Panc1 (cell line): Measurements from ENCODE around the gene SFTPB. TPM values are rescaled to one million over a fixed set of nuclear protein-coding genes. Genes with fewer than 3 reads are reported as not detected.

Source experiments
- ATAC-seq: fragments of 200-7000 bp; cut with Tn5 transposase; 2 replicates; pipeline ENCODE4 v1.9.1; 2020; ENCODE audit warnings: mild to moderate bottlenecking, moderate library complexity
- BruUV-seq: library from RNA; stranded (reverse); fragments of 400-500 nt; replicated peaks from 2 replicates; lab custom pipeline; 2021; lab: Mats Ljungman, UMichigan
- CTCF ChIA-PET: fragments of 300-600 bp; sonication (Branson Sonifier 250); formaldehyde crosslinking; loops from one replicate; lab custom pipeline; 2022; ENCODE audit warnings: antibody characterized with exemption; lab: Charles Lee
- POLR2A ChIA-PET: fragments of 300-600 bp; sonication (Branson Sonifier 250); formaldehyde crosslinking; loops from one replicate; lab custom pipeline; 2022; ENCODE audit warnings: antibody characterized with exemption; lab: Charles Lee
- DNase-seq: peaks from one replicate; pipeline ENCODE4 v3.0.0-alpha.2; 2010; ENCODE audit warnings: low read depth, low spot score
- H3K27ac ChIP-seq: 2 replicates; pipeline ENCODE4 v1.5.1; 2011; ENCODE audit warnings: mild to moderate bottlenecking, low read length, inconsistent platforms
- H3K27me3 ChIP-seq: fragments of 200-500 bp; sonication (Bioruptor generic); 2 replicates; pipeline ENCODE4 v1.6.0; 2014; ENCODE audit warnings: low read length, inconsistent platforms; ENCODE audit not compliant: control insufficient read depth, insufficient read depth
- H3K36me3 ChIP-seq: fragments of 200-500 bp; sonication (Bioruptor generic); 2 replicates; pipeline ENCODE4 v1.5.1; 2014; ENCODE audit warnings: inconsistent platforms, mild to moderate bottlenecking, low read length, moderate library complexity; ENCODE audit not compliant: control insufficient read depth, insufficient read depth
- H3K4me1 ChIP-seq: 2 replicates; pipeline ENCODE4 v1.5.1; 2011; ENCODE audit warnings: inconsistent platforms, mild to moderate bottlenecking, low read length, moderate library complexity; ENCODE audit not compliant: control insufficient read depth, insufficient read depth
- H3K4me3 ChIP-seq, 2 experiments: 2 replicates each; pipeline ENCODE4 v1.5.1; 2011 to 2012; ENCODE audit warnings: low read depth in 2 of 2, low read length in 2 of 2, mild to moderate bottlenecking in 2 of 2, inconsistent platforms in 1 of 2, moderate library complexity in 1 of 2
- H3K9me3 ChIP-seq: fragments of 200-500 bp; sonication (Bioruptor generic); 2 replicates; pipeline ENCODE4 v1.5.1; 2014; ENCODE audit warnings: low read depth, mild to moderate bottlenecking, inconsistent platforms, low read length, moderate library complexity; ENCODE audit not compliant: control insufficient read depth, insufficient read depth
- CTCF ChIP-seq: fragments of 450-650 bp; IDR thresholded peaks from 2 replicates; pipeline ENCODE4 v1.5.1; 2017; ENCODE audit warnings: mild to moderate bottlenecking
- POLR2AphosphoS5 ChIP-seq: IDR thresholded peaks from 2 replicates; pipeline ENCODE4 v1.6.1; 2012; ENCODE audit warnings: mild to moderate bottlenecking, low read depth, low read length, moderate library complexity
- REST ChIP-seq, 2 experiments: IDR thresholded peaks; 2 replicates each; pipeline ENCODE4 v1.6.1; 2011 to 2012; ENCODE audit warnings: low read depth in 2 of 2, control low read depth in 1 of 2, low read length in 1 of 2, mild to moderate bottlenecking in 1 of 2, moderate library complexity in 1 of 2; ENCODE audit not compliant: insufficient read depth in 1 of 2
- SIN3A ChIP-seq: IDR thresholded peaks from 2 replicates; pipeline ENCODE4 v1.6.1; 2012; ENCODE audit warnings: low read depth, mild to moderate bottlenecking, low read length, moderate library complexity, borderline replicate concordance; ENCODE audit not compliant: insufficient read depth
- TCF7L2 ChIP-seq: IDR thresholded peaks from 2 replicates; pipeline ENCODE4 v1.6.1; 2011; ENCODE audit warnings: mild to moderate bottlenecking, low read depth, low read length, inconsistent platforms
- in situ Hi-C: cut with HindIII; loops from 2 replicates; pipeline ENCODE4 v1.10.0; 2016; ENCODE audit warnings: low sequenced_read_pairs, low pct_unique_long_range_greater_than_20kb
- intact Hi-C: fragments of 100-400 bp; cut with micrococcal nuclease; formaldehyde crosslinking; loops from one replicate; pipeline ENCODE4 v1.10.0; 2022; ENCODE audit not compliant: unreplicated experiment
- total RNA-seq: library from RNA; stranded (reverse); gene quantifications from one replicate; pipeline ENCODE4 v1.2.1, GENCODE V29; 2021; ENCODE audit not compliant: unreplicated experiment

The SFTPB gene
- total RNA-seq, 1 experiment from 2014 or later: 5.6 TPM

DNA sequence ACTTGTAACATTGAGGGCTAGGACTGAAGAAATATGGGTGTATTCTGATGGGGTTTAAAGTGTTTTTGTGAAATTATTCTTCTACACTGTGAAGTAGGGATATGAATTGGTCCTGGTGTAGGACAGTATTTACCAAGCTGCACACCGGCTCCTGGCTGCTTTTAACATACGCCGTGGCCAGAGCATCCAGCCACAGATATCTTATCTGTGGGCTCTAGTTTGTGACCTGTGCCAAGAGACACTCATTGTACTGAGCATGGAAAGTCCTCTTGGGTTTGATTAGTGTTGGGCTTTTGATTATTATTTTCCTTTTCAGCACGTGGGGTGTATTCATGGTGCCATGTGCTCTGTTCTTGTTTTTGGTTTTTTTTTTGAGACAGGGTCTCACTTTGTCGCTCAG is 44.0 kb downstream of the SFTPB start:
- Histone ChIP-seq H3K4me3 (no peak overlapping the region), H3K4me1 (no peaks in the 10 kb centered on the region), H3K36me3 (peaks cover 44% of the 10 kb centered on the region), H3K9me3 (no peaks in the 10 kb centered on the region), H3K27me3 (no peaks in the 10 kb centered on the region), H3K27ac (no peak overlapping the region)
- CTCF ChIA-PET: no interaction called here
- BruUV-seq: no TSS peak
- ATAC-seq (no peak), DNase-seq (no peak)
- TF ChIP-seq REST (IDR thresholded peaks at IDR 0.05; ENCODE audit: insufficient read depth in 1 of 2, low read depth in 2 of 2, low read length in 1 of 2): no peak
- TF ChIP-seq TCF7L2: no peak
- TF ChIP-seq POLR2AphosphoS5: no peak
- no peak for TF ChIP-seq CTCF
- TF ChIP-seq SIN3A: no peak
- intact Hi-C loops: no loop called here
- POLR2A ChIA-PET: no interaction called here
- in situ Hi-C loops: no loop called here

DNA sequence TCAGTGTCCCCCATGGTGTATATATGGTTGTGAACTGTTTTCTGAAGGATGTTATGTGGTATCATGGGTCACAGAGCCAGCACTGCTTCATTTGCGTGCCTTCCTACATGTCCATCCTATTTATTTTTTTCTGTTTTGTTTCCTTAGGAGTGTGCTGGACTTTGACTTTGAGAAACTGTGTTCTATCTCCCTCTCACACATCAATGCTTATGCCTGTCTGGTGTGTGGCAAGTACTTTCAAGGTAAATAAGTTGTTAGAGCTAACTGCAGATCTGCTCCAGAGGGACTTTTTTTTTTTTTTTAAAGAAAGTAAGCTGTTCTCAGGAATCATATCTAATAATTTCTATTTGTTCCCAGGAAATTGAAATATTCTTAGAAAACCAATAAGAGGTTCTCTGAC is 46.7 kb downstream of the SFTPB start:
- H3K36me3 ChIP-seq: peaks cover 39% of the 10 kb centered on the region
- BruUV-seq: no TSS peak

More for the DNA sequence above, 46.7 kb downstream of the SFTPB start:
- intact Hi-C loops: no loop called here
- H3K27ac ChIP-seq: no peak overlapping the region
- DNase-seq (no peak), ATAC-seq (no peak)
- H3K27me3 ChIP-seq: no peaks in the 10 kb centered on the region
- TF ChIP-seq SIN3A: no peak
- TF ChIP-seq REST (IDR thresholded peaks at IDR 0.05; ENCODE audit: insufficient read depth in 1 of 2, low read depth in 2 of 2, low read length in 1 of 2): no peak
- no peak for TF ChIP-seq TCF7L2
- TF ChIP-seq POLR2AphosphoS5: no peak
- TF ChIP-seq CTCF: no peak
- H3K4me3 ChIP-seq: no peak overlapping the region
- no peaks in the 10 kb centered on the region for H3K9me3 ChIP-seq
- H3K4me1 ChIP-seq: peaks cover 7% of the 10 kb centered on the region
- in situ Hi-C loops: no loop called here
- POLR2A ChIA-PET: interaction anchor here (0.6 kb wide), 1 partner anchor 31 kb away, joined by 5 read pairs; no protein-coding TSS in a partner anchor
- CTCF ChIA-PET: interaction anchor here (0.7 kb wide), 1 partner anchor 233 kb away, joined by 4 read pairs; no protein-coding TSS in a partner anchor
